Breast epithelium (tissue), 3 donors: Measurements from ENCODE around the gene HIBCH.

Source experiments
- POLR2A ChIP-seq: fragments of 450-650 bp; IDR thresholded peaks from one replicate; pipeline ENCODE4 v1.6.1; 2016; ENCODE audit warnings: antibody characterized with exemption, mild to moderate bottlenecking, moderate library complexity
- POLR2AphosphoS5 ChIP-seq, 3 donors: sonication (generic); formaldehyde crosslinking; IDR thresholded peaks; one replicate each; pipeline ENCODE4 v1.6.1; 2017; ENCODE audit warnings: antibody characterized with exemption in 3 of 3
- TF ChIP-seq, protein P1 (sequence below), 3 donors: fragments of 450-650 bp; IDR thresholded peaks; one replicate each; pipeline ENCODE4 v1.5.1; 2016 to 2017; ENCODE audit warnings: antibody characterized with exemption in 3 of 3, mild to moderate bottlenecking in 3 of 3, moderate library complexity in 3 of 3

- TF ChIP-seq, protein P1, sequence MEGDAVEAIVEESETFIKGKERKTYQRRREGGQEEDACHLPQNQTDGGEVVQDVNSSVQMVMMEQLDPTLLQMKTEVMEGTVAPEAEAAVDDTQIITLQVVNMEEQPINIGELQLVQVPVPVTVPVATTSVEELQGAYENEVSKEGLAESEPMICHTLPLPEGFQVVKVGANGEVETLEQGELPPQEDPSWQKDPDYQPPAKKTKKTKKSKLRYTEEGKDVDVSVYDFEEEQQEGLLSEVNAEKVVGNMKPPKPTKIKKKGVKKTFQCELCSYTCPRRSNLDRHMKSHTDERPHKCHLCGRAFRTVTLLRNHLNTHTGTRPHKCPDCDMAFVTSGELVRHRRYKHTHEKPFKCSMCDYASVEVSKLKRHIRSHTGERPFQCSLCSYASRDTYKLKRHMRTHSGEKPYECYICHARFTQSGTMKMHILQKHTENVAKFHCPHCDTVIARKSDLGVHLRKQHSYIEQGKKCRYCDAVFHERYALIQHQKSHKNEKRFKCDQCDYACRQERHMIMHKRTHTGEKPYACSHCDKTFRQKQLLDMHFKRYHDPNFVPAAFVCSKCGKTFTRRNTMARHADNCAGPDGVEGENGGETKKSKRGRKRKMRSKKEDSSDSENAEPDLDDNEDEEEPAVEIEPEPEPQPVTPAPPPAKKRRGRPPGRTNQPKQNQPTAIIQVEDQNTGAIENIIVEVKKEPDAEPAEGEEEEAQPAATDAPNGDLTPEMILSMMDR (IDR thresholded peaks at IDR 0.05) = no peak
- TF ChIP-seq POLR2A (no peak), POLR2AphosphoS5 (IDR thresholded peaks at IDR 0.05) (no peak)
These were observed 16.0 kb downstream of the HIBCH start for GRCh38 chr2:190303647-190304046.
